Neural cell (in vitro differentiated cells): ENCODE measurements around the gene MRPS18A. TPM values are rescaled to one million over a fixed set of nuclear protein-coding genes. Genes with fewer than 3 reads are reported as not detected.

Experiments
- H2AFZ ChIP-seq: fragments of 200-600, 300-800 bp; sonication (generic), shearing (Covaris generic); 2 replicates; pipeline ENCODE4 v1.6.0; 2014; ENCODE audit warnings: low read depth, mild to moderate bottlenecking, antibody characterized with exemption, low read length, moderate library complexity
- H3F3A ChIP-seq: fragments of 200-600 bp; shearing (Covaris generic); 2 replicates; pipeline ENCODE4 v1.6.1; 2016; ENCODE audit warnings: mild to moderate bottlenecking, moderate library complexity, mixed read lengths, antibody characterized with exemption, low read length; ENCODE audit not compliant: insufficient read depth, poor library complexity, severe bottlenecking
- H3K27ac ChIP-seq: fragments of 200-600, 300-800 bp; sonication (generic), shearing (Covaris generic); 2 replicates; pipeline ENCODE4 v1.5.1; 2014; ENCODE audit warnings: mild to moderate bottlenecking, low read length, moderate library complexity
- H3K27me3 ChIP-seq: fragments of 300-800, 200-600 bp; sonication (generic), shearing (Covaris generic); 2 replicates; pipeline ENCODE4 v1.6.0; 2014; ENCODE audit warnings: mild to moderate bottlenecking, low read depth, low read length, moderate library complexity; ENCODE audit not compliant: insufficient read depth
- H3K36me3 ChIP-seq: fragments of 300-800, 200-600 bp; sonication (generic), shearing (Covaris generic); 2 replicates; pipeline ENCODE4 v1.5.1; 2014; ENCODE audit warnings: mild to moderate bottlenecking, antibody characterized with exemption, low read length, moderate library complexity; ENCODE audit not compliant: insufficient read depth
- H3K4me2 ChIP-seq: fragments of 300-800, 200-600 bp; sonication (generic), shearing (Covaris generic); 2 replicates; pipeline ENCODE4 v1.6.0; 2014; ENCODE audit warnings: mild to moderate bottlenecking, low read length
- H3K4me3 ChIP-seq: fragments of 300-800, 200-600 bp; sonication (generic), shearing (Covaris generic); 2 replicates; pipeline ENCODE4 v1.5.1; 2014; ENCODE audit warnings: mild to moderate bottlenecking, low read length, moderate library complexity
- H3K79me2 ChIP-seq: fragments of 200-600 bp; shearing (Covaris generic); replicated peaks from 2 replicates; pipeline ENCODE4 v1.6.0; 2014; ENCODE audit warnings: mild to moderate bottlenecking, low read length, moderate library complexity; ENCODE audit not compliant: insufficient read depth
- H3K9ac ChIP-seq: fragments of 300-800, 200-600 bp; sonication (generic), shearing (Covaris generic); 2 replicates; pipeline ENCODE4 v1.6.1; 2016; ENCODE audit warnings: mild to moderate bottlenecking, low read length, mixed read lengths
- H3K9me2 ChIP-seq: fragments of 200-600 bp; shearing (Covaris generic); 2 replicates; pipeline ENCODE4 v1.6.1; 2016; ENCODE audit warnings: mild to moderate bottlenecking, low read length, mixed read lengths; ENCODE audit not compliant: insufficient read depth
- H3K9me3 ChIP-seq: fragments of 200-600, 300-800 bp; sonication (generic), shearing (Covaris generic); 2 replicates; pipeline ENCODE4 v1.6.1; 2016; ENCODE audit warnings: mild to moderate bottlenecking, mixed run types, low read length, moderate library complexity, mixed read lengths
- H4K20me1 ChIP-seq: fragments of 200-600 bp; shearing (Covaris generic); 2 replicates; pipeline ENCODE4 v1.6.1; 2016; ENCODE audit warnings: mild to moderate bottlenecking, mixed run types; ENCODE audit not compliant: insufficient read depth
- CTCF ChIP-seq: fragments of 450-650 bp; IDR thresholded peaks from 2 replicates; pipeline ENCODE4 v1.5.1; 2014; ENCODE audit warnings: antibody characterized with exemption, mild to moderate bottlenecking, moderate library complexity; ENCODE audit not compliant: poor library complexity, severe bottlenecking
- EP300 ChIP-seq: fragments of 450-650 bp; conservative IDR thresholded peaks from 2 replicates; pipeline ENCODE4 v1.6.1; 2014; ENCODE audit warnings: antibody characterized with exemption, mild to moderate bottlenecking, moderate library complexity; ENCODE audit not compliant: poor library complexity, severe bottlenecking
- EZH2 ChIP-seq: fragments of 200-600, 300-800 bp; shearing (Covaris generic), sonication (generic); IDR thresholded peaks from 2 replicates; pipeline ENCODE4 v1.6.1; 2014; ENCODE audit warnings: antibody characterized with exemption, low read length, borderline replicate concordance, mild to moderate bottlenecking; ENCODE audit not compliant: insufficient read depth, poor library complexity, severe bottlenecking
- MXI1 ChIP-seq: fragments of 450-650 bp; conservative IDR thresholded peaks from 2 replicates; pipeline ENCODE4 v1.6.1; 2014; ENCODE audit warnings: antibody characterized with exemption, mild to moderate bottlenecking; ENCODE audit not compliant: poor library complexity, severe bottlenecking
- POLR2AphosphoS5 ChIP-seq: IDR thresholded peaks from 2 replicates; pipeline ENCODE4 v1.6.1; 2012
- RAD21 ChIP-seq: fragments of 450-650 bp; conservative IDR thresholded peaks from 2 replicates; pipeline ENCODE4 v1.6.1; 2014; ENCODE audit warnings: antibody characterized with exemption, mild to moderate bottlenecking, moderate library complexity
- REST ChIP-seq: IDR thresholded peaks from 2 replicates; pipeline ENCODE4 v1.6.1; 2012; ENCODE audit warnings: borderline replicate concordance
- SMC3 ChIP-seq: fragments of 450-650 bp; conservative IDR thresholded peaks from 2 replicates; pipeline ENCODE4 v1.6.1; 2014; ENCODE audit warnings: antibody characterized with exemption, mild to moderate bottlenecking, moderate library complexity; ENCODE audit not compliant: poor library complexity
- TAF1 ChIP-seq: IDR thresholded peaks from 2 replicates; pipeline ENCODE4 v1.6.1; 2012; ENCODE audit warnings: low read depth
- polyA plus RNA-seq: library from polyadenylated mRNA; depleted of rRNA; stranded (reverse); fragments of >200 nt; gene quantifications from 2 replicates; pipeline ENCODE4 v1.2.3, GENCODE V29; 2014

Gene MRPS18A
- polyA plus RNA-seq, 1 donor from 2014 or later: 39.6 TPM

- TF ChIP-seq TAF1 (no peak), POLR2AphosphoS5 (no peak), MXI1 (no peak), EP300 (no peak), SMC3 (no peak), CTCF (no peak), EZH2 (no peak), RAD21 (no peak), REST (no peak)
- no peaks in the 10 kb centered on the region for H3K27me3 ChIP-seq
- no peak overlapping the region for H3K9ac ChIP-seq
- no peak overlapping the region for H3K4me2 ChIP-seq
- no peaks in the 10 kb centered on the region for H3K79me2 ChIP-seq
- H3F3A ChIP-seq: no peaks in the 10 kb centered on the region
- no peaks in the 10 kb centered on the region for H3K9me2 ChIP-seq
- H3K27ac ChIP-seq: no peak overlapping the region
- H3K9me3 ChIP-seq: no peaks in the 10 kb centered on the region
- H4K20me1 ChIP-seq: no peaks in the 10 kb centered on the region
- H3K4me3 ChIP-seq: no peak overlapping the region
- no peak overlapping the region for H2AFZ ChIP-seq
- no peaks in the 10 kb centered on the region for H3K36me3 ChIP-seq
Observed at GRCh38 chr6:43724354-43724753, 36.8 kb upstream of the MRPS18A start.

- H3F3A ChIP-seq: no peaks in the 10 kb centered on the region
- no peak overlapping the region for H3K27ac ChIP-seq
- no peak overlapping the region for H2AFZ ChIP-seq
- no peaks in the 10 kb centered on the region for H4K20me1 ChIP-seq
- no peaks in the 10 kb centered on the region for H3K9me3 ChIP-seq
- H3K27me3 ChIP-seq: no peaks in the 10 kb centered on the region
- TF ChIP-seq SMC3 (no peak), RAD21 (no peak), EP300 (no peak), MXI1 (no peak), TAF1 (no peak), CTCF (no peak), REST (no peak), POLR2AphosphoS5 (no peak)
- H3K36me3 ChIP-seq: no peaks in the 10 kb centered on the region
- no peaks in the 10 kb centered on the region for H3K9me2 ChIP-seq
- H3K79me2 ChIP-seq: no peaks in the 10 kb centered on the region
- no peak overlapping the region for H3K4me2 ChIP-seq
- no peak overlapping the region for H3K9ac ChIP-seq
- H3K4me3 ChIP-seq: no peak overlapping the region
Observed at GRCh38 chr6:43723737-43724295, 36.2 kb upstream of the MRPS18A start.
